NCI-H2029 treated with DMSO at 0.1 percent for 48 hours (cell line): Measurements from ENCODE around the gene TRAPPC4.
"Not testable (repeated sequence)": the region's sequence is repeated elsewhere in the genome, so short reads cannot be mapped to it uniquely, and the experiment has no call there.

Experiments used
- DNase-seq: peaks from one replicate; lab custom pipeline; 2025; lab: John Stamatoyannopoulos, UW

Gene TRAPPC4

GRCh38 chr11:119034813-119035212, 16.2 kb downstream of the TRAPPC4 start:
- DNase-seq: no peak

GRCh38 chr11:119038884-119039283, 20.3 kb downstream of the TRAPPC4 start:
- no peak for DNase-seq

- not testable (repeated sequence) for DNase-seq
Measured at GRCh38 chr11:119039471-119039870, 20.9 kb downstream of the TRAPPC4 start.

DNA sequence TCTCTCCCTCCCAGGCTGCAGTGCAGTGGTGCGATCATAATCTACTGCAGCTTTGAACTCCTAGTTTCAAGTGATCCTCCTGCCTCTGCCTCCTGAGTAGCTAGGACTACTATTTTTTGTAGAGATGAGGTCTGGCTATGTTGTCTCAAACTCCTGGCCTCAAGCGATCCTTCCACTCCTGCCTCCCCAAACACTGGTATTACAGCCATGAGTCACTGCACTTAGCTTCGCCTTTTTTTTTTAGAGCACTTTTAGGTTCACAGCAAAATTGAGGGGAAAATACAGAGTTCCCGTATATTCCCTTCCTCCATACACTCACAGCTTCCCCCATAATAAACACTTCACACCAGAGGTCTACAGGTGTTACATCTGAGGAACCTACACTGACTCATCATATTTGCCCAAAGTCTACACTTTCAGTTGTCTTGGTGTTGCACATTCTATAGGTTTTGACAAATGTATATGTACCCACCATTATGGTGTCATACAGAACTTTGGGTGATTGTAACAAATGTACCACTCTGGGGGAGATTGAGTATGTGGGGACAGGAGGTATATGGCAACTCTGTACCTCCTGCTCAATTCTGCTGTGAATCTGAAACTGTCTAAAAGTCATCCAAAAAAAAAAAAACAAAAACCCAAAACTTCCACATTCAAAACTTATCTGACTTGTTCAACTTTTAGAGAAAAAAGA, 23.4 kb downstream of the TRAPPC4 start:
- DNase-seq: no peak

- no peak for DNase-seq
Measured at GRCh38 chr11:119042927-119043326, 24.4 kb downstream of the TRAPPC4 start.

DNA sequence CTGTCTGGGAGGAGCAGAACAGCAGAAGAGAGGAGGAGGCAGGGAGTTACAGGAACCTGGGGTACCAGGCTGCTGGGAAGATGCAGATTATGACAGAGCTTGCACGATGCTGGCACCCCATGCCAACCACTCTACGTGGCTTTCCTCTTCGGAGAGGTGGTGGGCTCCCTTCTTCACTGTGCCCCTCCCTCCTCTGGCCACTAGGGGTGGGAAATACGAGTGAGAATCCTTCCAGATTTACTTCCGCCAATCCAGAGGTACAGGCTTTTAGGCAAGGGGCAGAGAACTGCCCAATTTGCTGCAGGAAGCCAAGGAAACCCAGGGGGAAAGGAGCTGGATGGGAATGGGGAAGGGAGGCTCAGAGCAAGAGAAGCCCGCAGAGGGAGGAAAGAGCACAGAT, 26.1 kb downstream of the TRAPPC4 start:
- DNase-seq: no peak

DNA sequence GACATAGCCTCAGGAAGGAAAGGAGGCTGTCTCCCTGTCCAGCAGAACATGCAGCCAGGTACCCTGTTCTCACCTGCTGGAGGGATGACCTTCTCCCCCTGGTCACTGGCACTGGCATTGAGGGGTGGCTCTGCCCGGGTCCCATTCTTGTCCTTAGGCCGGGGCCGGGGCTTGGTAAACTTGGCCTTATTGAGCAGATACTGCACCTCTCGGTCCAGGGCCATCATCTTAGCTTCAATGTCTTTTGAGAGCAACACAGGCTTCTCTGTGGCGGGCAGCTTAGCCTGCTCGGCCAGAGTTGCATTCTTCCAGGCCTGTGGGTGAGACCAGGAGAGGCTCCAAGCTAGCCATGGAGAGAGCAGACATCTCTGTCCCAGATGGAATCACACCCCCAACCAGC, 27.9 kb downstream of the TRAPPC4 start:
- no peak for DNase-seq

DNA sequence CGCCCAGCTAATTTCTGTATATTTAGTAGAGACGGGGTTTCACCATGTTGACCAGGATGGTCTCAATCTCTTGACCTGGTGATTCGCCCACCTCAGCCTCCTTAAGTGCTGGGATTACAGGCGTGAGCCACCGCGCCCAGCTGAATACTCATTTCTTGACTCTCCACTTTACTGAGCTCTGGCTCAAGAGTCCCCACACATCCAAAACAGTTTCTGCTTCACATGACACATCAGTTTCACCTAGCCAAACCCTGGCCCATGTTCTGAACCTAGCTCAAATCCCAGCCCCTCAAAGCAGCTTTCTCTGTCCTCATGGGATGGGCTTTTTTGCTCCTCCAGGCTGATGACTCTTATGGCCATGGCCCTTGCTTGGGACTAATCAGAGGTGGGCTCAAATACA, 28.6 kb downstream of the TRAPPC4 start:
- DNase-seq: no peak

- no peak for DNase-seq
Measured at GRCh38 chr11:119048644-119049043, 30.1 kb downstream of the TRAPPC4 start.

DNA sequence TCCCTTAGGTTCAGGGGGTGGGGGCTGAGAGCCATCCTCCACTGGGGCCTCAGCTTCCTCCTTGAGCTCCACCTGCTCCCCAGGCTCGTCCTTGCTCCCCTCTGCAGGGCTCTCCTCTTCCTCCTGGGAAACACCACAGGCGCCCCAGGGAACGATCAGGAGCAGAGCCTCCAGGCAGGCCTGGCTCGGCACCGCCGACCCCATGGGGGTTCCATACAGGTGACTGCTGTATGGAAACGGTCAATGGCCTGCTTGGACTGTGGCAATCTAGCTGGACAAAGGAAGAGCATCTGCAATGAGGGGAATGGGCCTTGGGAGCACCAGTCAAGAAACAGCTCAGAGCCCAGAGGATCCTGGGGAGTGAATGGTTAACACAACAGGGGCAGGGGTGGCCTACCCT, 30.5 kb downstream of the TRAPPC4 start:
- DNase-seq: no peak

DNA sequence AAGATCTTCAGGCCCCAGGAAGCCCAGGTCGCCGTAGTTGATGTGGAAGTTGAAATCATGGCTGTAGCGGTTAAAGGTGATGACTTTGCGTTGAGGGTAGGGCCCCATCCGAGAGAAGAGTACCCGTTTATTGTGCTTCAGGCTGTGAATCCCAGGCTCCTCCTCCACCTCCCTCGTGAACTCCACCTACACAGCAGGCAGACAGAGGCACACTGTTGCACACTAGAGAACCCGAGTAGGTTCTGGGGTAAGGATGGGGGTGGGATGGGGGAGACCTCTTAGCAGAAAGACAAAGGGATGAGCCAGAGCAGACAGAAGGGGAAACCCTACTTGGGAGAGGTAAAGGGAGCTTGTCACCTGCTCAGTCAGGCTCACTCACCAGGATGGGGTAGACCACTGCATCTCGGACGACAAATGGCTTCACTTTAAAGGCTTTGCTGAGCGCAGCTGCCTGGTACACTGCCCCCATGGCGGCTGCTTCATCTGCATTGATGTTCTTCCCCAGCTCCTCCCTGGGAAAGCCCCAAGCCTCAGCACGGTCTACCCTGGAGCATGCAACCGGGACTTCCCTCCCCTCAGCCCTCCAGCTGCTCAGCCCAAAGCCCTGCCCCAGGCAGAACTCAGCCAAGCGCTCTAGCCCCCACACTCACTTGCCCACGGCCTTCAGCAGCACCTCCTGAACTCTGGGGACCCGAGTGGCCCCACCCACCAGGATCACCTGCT, 33.0 kb downstream of the TRAPPC4 start:
- DNase-seq: no peak

DNA sequence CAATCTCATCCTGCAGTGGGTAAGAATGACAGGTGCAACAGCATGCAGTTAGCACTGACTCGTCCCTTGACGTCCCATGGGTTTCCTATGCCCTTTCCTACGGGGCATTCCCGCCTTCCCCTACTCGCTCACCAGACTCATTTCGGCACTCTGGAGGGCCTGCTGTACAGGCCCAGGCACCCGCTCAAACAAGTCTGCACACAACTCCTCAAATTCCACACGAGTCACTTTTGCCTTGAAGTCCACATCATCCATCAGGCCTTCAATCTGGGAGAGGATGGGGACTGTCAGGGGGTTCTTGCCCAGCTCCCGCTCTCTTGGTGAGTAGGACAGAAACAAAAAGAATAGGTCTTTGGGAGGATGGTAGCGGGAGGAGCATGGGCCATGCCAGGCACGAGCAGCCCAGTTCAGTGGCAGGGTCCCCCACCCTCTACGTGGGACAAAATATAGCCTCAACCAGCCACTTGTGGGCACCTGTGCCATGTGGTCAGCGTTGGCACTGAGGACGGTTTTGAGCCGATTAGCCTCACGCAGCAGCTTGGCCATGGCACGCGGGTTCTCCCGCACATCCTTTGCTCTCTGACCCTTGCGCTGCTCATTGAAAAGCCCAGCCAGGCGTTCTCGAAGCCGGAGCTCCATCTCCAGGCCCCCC, 33.7 kb downstream of the TRAPPC4 start:
- no peak for DNase-seq

- no peak for DNase-seq
Measured at GRCh38 chr11:119054418-119054817, 35.9 kb downstream of the TRAPPC4 start.

- DNase-seq: no peak
Measured at GRCh38 chr11:119055901-119056300, 37.3 kb downstream of the TRAPPC4 start.

- no peak for DNase-seq
Measured at GRCh38 chr11:119056421-119056999, 37.9 kb downstream of the TRAPPC4 start.

DNA sequence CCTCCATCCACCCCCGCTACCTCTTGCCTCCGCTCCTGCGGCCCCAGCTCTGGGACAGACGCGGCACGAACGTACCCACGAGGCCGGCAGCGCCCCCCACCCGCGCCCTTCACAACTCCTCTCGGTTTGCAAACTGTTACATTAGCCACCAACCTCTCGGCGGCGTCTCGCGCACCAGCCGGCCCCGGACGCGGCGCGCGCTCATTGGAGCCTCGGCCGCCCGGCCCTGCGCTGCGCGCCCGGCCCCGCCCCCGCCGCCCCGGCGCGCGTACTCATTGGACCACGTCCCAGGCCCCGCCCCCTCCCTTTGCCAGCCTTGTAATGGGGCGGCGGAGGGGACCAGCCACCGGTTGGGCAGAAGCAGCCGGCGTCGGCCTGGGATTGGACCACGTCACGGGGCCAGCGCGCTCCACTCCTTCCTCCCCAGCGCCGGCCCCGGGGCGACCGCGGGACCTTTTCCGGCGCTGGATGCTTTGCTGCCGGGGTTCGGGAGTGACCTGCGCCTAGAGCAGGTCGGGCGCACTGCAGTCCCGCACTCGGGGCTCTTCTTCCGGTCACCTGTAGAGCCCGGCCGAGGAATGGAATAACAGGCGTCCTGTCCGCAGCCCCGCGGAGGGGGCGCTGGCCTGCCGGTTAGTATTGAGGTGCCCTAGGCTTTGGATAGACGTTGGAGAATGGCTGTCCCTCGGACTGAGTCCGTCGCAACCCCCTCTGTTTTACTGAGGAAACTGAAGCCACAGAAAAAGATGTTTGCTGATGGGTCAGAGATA, 38.6 kb downstream of the TRAPPC4 start, which contains the start of gene HYOU1:
Gene HYOU1 (minus strand): TSS at position 206 of the 770 bp plus-strand sequence. CDS start 1,045 bp downstream, outside the sequence.
- DNase-seq: peak; percentile 73

DNA sequence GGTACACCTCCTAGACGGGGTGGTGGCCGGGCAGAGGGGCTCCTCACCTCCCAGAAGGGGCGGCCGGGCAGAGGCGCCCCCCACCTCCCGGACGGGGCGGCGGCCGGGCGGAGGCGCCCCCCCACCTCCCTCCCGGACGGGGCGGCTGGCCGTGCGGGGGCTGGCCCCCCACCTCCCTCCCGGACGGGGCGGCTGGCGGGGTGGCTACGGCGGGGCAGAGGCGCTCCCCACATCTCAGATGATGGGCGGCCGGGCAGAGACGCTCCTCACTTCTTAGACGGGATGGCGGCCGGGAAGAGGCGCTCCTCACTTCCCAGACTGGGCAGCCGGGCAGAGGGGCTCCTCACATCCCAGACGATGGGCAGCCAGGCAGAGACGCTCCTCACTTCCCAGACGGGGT, 40.6 kb downstream of the TRAPPC4 start:
- not testable (repeated sequence) for DNase-seq

- DNase-seq: no peak
Measured at GRCh38 chr11:119061256-119061655, 42.7 kb downstream of the TRAPPC4 start.

GRCh38 chr11:119062779-119063178, 44.2 kb downstream of the TRAPPC4 start:
- no peak for DNase-seq

- no peak for DNase-seq
Measured at GRCh38 chr11:119065369-119065768, 46.8 kb downstream of the TRAPPC4 start.

DNA sequence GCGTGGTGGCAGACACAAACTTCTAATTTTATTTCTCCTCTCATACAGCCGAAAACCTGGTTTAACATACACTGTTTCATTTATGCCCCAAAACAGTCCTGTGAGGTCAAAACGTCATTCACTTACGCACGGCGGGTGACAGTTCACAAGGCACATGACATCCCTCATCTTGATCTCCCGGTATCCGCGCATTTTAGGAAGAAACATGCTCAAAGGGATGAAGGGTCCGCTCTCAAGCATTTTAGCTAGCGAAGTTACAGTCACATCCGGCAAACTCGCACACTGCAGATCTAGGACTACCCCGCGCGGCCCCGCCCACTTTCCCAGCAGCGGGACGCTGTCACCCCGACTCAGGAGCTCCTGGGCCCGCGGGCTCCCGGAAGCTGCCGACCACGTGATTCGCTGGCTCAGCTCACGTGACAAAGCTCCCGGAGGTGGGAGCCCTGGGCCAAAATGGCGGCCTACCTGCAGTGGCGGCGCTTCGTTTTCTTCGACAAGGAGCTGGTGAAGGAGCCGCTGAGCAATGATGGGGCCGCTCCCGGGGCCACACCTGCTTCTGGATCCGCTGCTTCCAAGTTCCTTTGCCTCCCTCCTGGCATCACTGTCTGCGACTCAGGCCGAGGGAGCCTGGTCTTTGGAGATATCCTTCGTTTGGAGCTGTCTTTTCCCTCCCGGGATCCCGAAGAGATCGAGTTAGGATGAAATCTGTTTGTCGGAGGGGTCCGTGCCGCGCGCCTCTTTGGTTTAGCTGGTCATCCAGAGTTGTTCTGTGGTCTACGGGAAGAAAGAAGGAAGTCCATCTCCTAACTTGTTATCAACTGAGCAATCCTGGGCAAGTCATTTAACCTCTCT, 49.0 kb downstream of the TRAPPC4 start, which contains the start of gene VPS11:
Gene VPS11 (plus strand): TSS at position 448 of the 852 bp plus-strand sequence. CDS start 6 bp downstream, at position 454.
- DNase-seq: peak; percentile 73
